Liver (tissue), 3 donors: Measurements from ENCODE around the gene CCDC172.

Experiments used
- JUND ChIP-seq, 2 donors: IDR thresholded peaks; 2 replicates each; pipeline ENCODE4 v1.6.1; 2016; ENCODE audit warnings: antibody characterized with exemption in 2 of 2
- NR2F2 ChIP-seq: IDR thresholded peaks from 2 replicates; pipeline ENCODE4 v1.6.1; 2016; ENCODE audit warnings: antibody characterized with exemption
- RXRA ChIP-seq, 2 donors: IDR thresholded peaks; 2 replicates each; pipeline ENCODE4 v1.6.1; 2017 to 2018; ENCODE audit warnings: antibody characterized with exemption in 2 of 2, mild to moderate bottlenecking in 1 of 2
- YY1 ChIP-seq: IDR thresholded peaks from 2 replicates; pipeline ENCODE4 v1.6.1; 2016; ENCODE audit warnings: antibody characterized with exemption, mild to moderate bottlenecking
- TF ChIP-seq, protein P1 (sequence below): IDR thresholded peaks from 2 replicates; pipeline ENCODE4 v1.6.1; 2016; ENCODE audit warnings: antibody characterized with exemption
- TF ChIP-seq, protein P2 (sequence below): fragments of 150-350 bp; IDR thresholded peaks from 2 replicates; pipeline ENCODE4 v1.5.1; 2017; ENCODE audit warnings: improper control_type of control experiment, low read depth, low read length; ENCODE audit not compliant: missing input control
- donor health status: healthy.
- donor health status: healthy.

DNA sequence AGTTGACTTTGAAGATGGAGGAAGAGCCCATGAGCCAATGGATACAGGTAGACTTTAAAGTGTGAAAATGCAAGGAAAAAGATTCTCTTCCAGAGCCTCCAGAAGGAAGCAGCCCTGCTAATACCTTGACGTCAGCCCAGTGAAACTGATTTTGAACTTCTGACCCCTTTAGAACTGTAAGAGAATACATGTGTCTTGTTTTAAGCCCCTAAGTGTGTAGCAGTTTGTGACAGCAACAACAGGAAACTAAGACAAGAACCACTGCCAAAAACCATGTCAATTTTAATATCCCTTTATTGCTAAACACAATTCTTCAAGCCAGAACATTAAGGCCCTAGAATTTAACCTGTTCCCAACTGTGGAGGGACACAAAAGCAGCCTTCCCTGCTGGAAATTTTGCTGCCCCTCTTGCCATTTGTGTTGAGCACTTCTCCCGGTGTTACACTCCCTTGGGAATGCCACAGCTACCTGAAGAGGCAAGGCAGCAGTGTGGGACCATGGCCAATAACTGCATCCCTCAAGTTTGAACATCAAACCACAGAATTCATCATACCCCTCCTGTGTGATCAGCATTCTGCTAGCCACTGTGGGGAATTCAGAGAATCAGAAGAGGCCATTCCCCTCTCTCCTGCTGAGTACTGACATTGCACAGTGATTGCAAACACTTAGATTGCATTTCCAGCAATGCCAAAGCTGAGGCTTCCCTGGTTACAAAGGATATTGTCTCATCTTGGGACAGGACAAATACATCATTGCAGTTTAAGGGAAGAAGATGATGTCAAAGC lies 12.3 kb upstream of the CCDC172 start:
- no peak for TF ChIP-seq YY1
- no peak for TF ChIP-seq RXRA (IDR thresholded peaks at IDR 0.05)
- TF ChIP-seq, protein P1, sequence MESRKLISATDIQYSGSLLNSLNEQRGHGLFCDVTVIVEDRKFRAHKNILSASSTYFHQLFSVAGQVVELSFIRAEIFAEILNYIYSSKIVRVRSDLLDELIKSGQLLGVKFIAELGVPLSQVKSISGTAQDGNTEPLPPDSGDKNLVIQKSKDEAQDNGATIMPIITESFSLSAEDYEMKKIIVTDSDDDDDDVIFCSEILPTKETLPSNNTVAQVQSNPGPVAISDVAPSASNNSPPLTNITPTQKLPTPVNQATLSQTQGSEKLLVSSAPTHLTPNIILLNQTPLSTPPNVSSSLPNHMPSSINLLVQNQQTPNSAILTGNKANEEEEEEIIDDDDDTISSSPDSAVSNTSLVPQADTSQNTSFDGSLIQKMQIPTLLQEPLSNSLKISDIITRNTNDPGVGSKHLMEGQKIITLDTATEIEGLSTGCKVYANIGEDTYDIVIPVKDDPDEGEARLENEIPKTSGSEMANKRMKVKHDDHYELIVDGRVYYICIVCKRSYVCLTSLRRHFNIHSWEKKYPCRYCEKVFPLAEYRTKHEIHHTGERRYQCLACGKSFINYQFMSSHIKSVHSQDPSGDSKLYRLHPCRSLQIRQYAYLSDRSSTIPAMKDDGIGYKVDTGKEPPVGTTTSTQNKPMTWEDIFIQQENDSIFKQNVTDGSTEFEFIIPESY: no peak
- TF ChIP-seq, protein P2, sequence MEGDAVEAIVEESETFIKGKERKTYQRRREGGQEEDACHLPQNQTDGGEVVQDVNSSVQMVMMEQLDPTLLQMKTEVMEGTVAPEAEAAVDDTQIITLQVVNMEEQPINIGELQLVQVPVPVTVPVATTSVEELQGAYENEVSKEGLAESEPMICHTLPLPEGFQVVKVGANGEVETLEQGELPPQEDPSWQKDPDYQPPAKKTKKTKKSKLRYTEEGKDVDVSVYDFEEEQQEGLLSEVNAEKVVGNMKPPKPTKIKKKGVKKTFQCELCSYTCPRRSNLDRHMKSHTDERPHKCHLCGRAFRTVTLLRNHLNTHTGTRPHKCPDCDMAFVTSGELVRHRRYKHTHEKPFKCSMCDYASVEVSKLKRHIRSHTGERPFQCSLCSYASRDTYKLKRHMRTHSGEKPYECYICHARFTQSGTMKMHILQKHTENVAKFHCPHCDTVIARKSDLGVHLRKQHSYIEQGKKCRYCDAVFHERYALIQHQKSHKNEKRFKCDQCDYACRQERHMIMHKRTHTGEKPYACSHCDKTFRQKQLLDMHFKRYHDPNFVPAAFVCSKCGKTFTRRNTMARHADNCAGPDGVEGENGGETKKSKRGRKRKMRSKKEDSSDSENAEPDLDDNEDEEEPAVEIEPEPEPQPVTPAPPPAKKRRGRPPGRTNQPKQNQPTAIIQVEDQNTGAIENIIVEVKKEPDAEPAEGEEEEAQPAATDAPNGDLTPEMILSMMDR: no peak
- no peak for TF ChIP-seq NR2F2
- no peak for TF ChIP-seq JUND (IDR thresholded peaks at IDR 0.05)
